K562 (cell line): Measurements from ENCODE around the gene POLA1. TPM values are rescaled to one million over a fixed set of nuclear protein-coding genes. Genes with fewer than 3 reads are reported as not detected.

Source experiments
- MLX ChIP-seq, 2 experiments: fragments of 450-650 bp in 1 of 2; sonication (generic) in 1 of 2; formaldehyde crosslinking; conservative IDR thresholded peaks; 2 replicates each; pipeline versions ENCODE4 v1.4.0 to v1.8.1; 2020 to 2022; ENCODE audit warnings: mild to moderate bottlenecking in 1 of 2, missing genetic modification reagents in 1 of 2
- NR4A1 ChIP-seq, 2 experiments: fragments of 250-450 bp in 1 of 2; fragments of 450-650 bp in 1 of 2; sonication (Bioruptor Pico) in 1 of 2; IDR thresholded peaks; 2 replicates each; pipeline versions ENCODE4 v1.4.0 to v1.6.1; 2016 to 2020; ENCODE audit warnings: mild to moderate bottlenecking in 2 of 2, missing compliant biosample characterization in 1 of 2, missing genetic modification characterization in 1 of 2, moderate library complexity in 1 of 2
- RNF2 ChIP-seq: sonication (generic); IDR thresholded peaks from 2 replicates; pipeline ENCODE4 v1.6.1; 2016
- ZC3H11A ChIP-seq: IDR thresholded peaks from 2 replicates; pipeline ENCODE4 v1.6.1; 2012; ENCODE audit warnings: low read depth, low read length, improper control_type of control experiment
- ZFP1 ChIP-seq: fragments of 450-650 bp; formaldehyde crosslinking; IDR thresholded peaks from 2 replicates; pipeline ENCODE4 v1.4.0; 2020; ENCODE audit warnings: mild to moderate bottlenecking, mixed read lengths
- polyA plus RNA-seq, 8 experiments: library from polyadenylated mRNA; depleted of rRNA in 4 of 8; stranded (reverse) in 5 of 8; unstranded in 3 of 8; fragments of >200 nt; fragmentation: Nextera tagmentation in 2 of 8; fragmentation: Illumina TruSeq in 1 of 8; extraction: Ambion mirVana in 2 of 8; extraction: Trizol in 1 of 8; gene quantifications; 2 replicates each; pipeline versions ENCODE4 v1.2.1 to v1.2.3, GENCODE V29; 2011 to 2014; ENCODE audit warnings: inconsistent platforms in 1 of 8, missing spikeins in 1 of 8
- total RNA-seq, 7 experiments: library from RNA; depleted of rRNA in 6 of 7; stranded (reverse); fragments of >200 nt in 6 of 7; fragmentation: Illumina TruSeq in 2 of 7; extraction: Trizol in 2 of 7; gene quantifications; 2 replicates each; pipeline versions ENCODE4 v1.2.1 to v1.2.3, GENCODE V29; 2011 to 2021; ENCODE audit warnings: low replicate concordance in 1 of 7
- TF ChIP-seq, protein P1 (sequence below): fragments of 150-350 bp; IDR thresholded peaks from 2 replicates; pipeline ENCODE4 v1.6.1; 2014; ENCODE audit warnings: low read depth, mild to moderate bottlenecking, low read length, borderline replicate concordance
- TF ChIP-seq, protein P2 (sequence below): sonication (generic); formaldehyde crosslinking; IDR thresholded peaks from 2 replicates; pipeline ENCODE4 v1.8.0; 2022; ENCODE audit warnings: mild to moderate bottlenecking, missing genetic modification reagents

The POLA1 gene
- total and polyA plus RNA-seq, 9 of the 15 experiments (the other 6 are each of a cell fraction or from before 2014, with no cell fraction given): 8.6 to 48.4 (median 27.4) TPM

- TF ChIP-seq, protein P1, sequence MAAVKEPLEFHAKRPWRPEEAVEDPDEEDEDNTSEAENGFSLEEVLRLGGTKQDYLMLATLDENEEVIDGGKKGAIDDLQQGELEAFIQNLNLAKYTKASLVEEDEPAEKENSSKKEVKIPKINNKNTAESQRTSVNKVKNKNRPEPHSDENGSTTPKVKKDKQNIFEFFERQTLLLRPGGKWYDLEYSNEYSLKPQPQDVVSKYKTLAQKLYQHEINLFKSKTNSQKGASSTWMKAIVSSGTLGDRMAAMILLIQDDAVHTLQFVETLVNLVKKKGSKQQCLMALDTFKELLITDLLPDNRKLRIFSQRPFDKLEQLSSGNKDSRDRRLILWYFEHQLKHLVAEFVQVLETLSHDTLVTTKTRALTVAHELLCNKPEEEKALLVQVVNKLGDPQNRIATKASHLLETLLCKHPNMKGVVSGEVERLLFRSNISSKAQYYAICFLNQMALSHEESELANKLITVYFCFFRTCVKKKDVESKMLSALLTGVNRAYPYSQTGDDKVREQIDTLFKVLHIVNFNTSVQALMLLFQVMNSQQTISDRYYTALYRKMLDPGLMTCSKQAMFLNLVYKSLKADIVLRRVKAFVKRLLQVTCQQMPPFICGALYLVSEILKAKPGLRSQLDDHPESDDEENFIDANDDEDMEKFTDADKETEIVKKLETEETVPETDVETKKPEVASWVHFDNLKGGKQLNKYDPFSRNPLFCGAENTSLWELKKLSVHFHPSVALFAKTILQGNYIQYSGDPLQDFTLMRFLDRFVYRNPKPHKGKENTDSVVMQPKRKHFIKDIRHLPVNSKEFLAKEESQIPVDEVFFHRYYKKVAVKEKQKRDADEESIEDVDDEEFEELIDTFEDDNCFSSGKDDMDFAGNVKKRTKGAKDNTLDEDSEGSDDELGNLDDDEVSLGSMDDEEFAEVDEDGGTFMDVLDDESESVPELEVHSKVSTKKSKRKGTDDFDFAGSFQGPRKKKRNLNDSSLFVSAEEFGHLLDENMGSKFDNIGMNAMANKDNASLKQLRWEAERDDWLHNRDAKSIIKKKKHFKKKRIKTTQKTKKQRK: no peak
- TF ChIP-seq ZC3H11A (no peak), RNF2 (no peak), NR4A1 (CRISPR knock-in tag; IDR thresholded peaks at IDR 0.05) (no peak), NR4A1 (tag; IDR thresholded peaks at IDR 0.05) (no peak), MLX (CRISPR knock-in tag; conservative IDR thresholded peaks at IDR 0.05) (no peak), ZFP1 (CRISPR knock-in tag) (no peak)
- TF ChIP-seq, protein P2, sequence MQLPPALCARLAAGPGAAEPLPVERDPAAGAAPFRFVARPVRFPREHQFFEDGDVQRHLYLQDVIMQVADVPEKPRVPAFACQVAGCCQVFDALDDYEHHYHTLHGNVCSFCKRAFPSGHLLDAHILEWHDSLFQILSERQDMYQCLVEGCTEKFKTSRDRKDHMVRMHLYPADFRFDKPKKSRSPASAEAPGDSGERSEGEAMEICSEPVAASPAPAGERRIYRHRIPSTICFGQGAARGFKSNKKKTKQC (CRISPR knock-in tag): no peak
- TF ChIP-seq, all 486 proteins: peak for 0
Measured at GRCh38 chrX:25020391-25020904, 326.7 kb downstream of the POLA1 start (continued).
